ENCODE data around the gene SPATS2L. TPM values are rescaled to one million over a fixed set of nuclear protein-coding genes. Genes with fewer than 3 reads are reported as not detected.

The SPATS2L gene
- total RNA-seq, 1 donor from 2014 or later = 92.7 TPM

DNA sequence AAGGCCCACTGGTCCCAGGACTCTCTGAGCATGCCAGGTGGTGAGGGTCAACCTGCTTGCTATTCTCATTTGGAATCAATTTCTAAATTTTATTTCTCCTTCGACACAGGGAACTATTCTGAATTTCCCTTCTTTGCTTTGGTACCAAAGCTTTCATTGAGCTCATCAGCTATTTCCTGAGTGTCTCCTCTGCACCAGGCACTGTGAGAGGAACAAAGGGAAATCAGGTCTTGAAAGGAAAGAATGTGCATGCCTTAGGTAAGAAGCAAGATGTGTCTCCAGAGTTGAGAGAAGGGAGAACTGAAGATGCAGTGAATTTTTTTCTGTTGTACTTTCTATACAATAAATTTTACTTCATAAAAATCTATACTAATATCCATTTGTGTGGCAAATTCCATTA, 17.9 kb downstream of the SPATS2L start:
- Histone ChIP-seq H3K27me3 (no peaks in the 10 kb centered on the region), H3K9me3 (no peaks in the 10 kb centered on the region), H3K4me1 (peaks cover 13% of the 10 kb centered on the region), H3K4me3 (no peak overlapping the region), H3K36me3 (no peaks in the 10 kb centered on the region), H3K27ac (no peak overlapping the region)
- intact Hi-C loops (cut with DNase I) = no loop called here
- DNase-seq (no peak), ATAC-seq (no peak)
- TF ChIP-seq, protein P1, sequence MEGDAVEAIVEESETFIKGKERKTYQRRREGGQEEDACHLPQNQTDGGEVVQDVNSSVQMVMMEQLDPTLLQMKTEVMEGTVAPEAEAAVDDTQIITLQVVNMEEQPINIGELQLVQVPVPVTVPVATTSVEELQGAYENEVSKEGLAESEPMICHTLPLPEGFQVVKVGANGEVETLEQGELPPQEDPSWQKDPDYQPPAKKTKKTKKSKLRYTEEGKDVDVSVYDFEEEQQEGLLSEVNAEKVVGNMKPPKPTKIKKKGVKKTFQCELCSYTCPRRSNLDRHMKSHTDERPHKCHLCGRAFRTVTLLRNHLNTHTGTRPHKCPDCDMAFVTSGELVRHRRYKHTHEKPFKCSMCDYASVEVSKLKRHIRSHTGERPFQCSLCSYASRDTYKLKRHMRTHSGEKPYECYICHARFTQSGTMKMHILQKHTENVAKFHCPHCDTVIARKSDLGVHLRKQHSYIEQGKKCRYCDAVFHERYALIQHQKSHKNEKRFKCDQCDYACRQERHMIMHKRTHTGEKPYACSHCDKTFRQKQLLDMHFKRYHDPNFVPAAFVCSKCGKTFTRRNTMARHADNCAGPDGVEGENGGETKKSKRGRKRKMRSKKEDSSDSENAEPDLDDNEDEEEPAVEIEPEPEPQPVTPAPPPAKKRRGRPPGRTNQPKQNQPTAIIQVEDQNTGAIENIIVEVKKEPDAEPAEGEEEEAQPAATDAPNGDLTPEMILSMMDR (IDR thresholded peaks at IDR 0.05) = no peak

- Histone ChIP-seq H3K27ac (no peak overlapping the region), H3K4me3 (no peak overlapping the region), H3K9me3 (no peaks in the 10 kb centered on the region), H3K27me3 (no peaks in the 10 kb centered on the region), H3K4me1 (peaks cover 8% of the 10 kb centered on the region), H3K36me3 (no peaks in the 10 kb centered on the region)
- intact Hi-C loops (cut with DNase I) = no loop called here
- ATAC-seq (no peak), DNase-seq (no peak)
- TF ChIP-seq, protein P1 (IDR thresholded peaks at IDR 0.05) = no peak
Measured at GRCh38 chr2:200329384-200329783, 22.9 kb downstream of the SPATS2L start.

- Histone ChIP-seq H3K36me3 (no peaks in the 10 kb centered on the region), H3K27ac (no peak overlapping the region), H3K27me3 (no peaks in the 10 kb centered on the region), H3K9me3 (no peaks in the 10 kb centered on the region), H3K4me3 (no peak overlapping the region), H3K4me1 (peaks cover 8% of the 10 kb centered on the region)
- no peak for DNase-seq
- intact Hi-C loops (cut with DNase I) = no loop called here
- TF ChIP-seq, protein P1 (IDR thresholded peaks at IDR 0.05) = no peak
- ATAC-seq = peak; percentile 58
Measured at GRCh38 chr2:200329798-200330197, 23.3 kb downstream of the SPATS2L start.

GRCh38 chr2:200330351-200331060, 24.0 kb downstream of the SPATS2L start:
- Histone ChIP-seq H3K4me1 (peaks cover 8% of the 10 kb centered on the region), H3K9me3 (no peaks in the 10 kb centered on the region), H3K36me3 (no peaks in the 10 kb centered on the region), H3K4me3 (no peak overlapping the region), H3K27ac (no peak overlapping the region), H3K27me3 (no peaks in the 10 kb centered on the region)
- no peak for DNase-seq
- intact Hi-C loops (cut with DNase I) = no loop called here
- TF ChIP-seq, protein P1 (IDR thresholded peaks at IDR 0.05) = no peak
- no peak for ATAC-seq

GRCh38 chr2:200331061-200331400, 24.5 kb downstream of the SPATS2L start:
- intact Hi-C loops (cut with DNase I) = no loop called here
- peaks cover 8% of the 10 kb centered on the region for H3K4me1 ChIP-seq
- no peak for DNase-seq
- TF ChIP-seq, protein P1 (IDR thresholded peaks at IDR 0.05) = no peak
- H3K9me3 ChIP-seq = no peaks in the 10 kb centered on the region
- no peak for ATAC-seq
- no peaks in the 10 kb centered on the region for H3K27me3 ChIP-seq
- no peak overlapping the region for H3K4me3 ChIP-seq
- no peak overlapping the region for H3K27ac ChIP-seq
- no peaks in the 10 kb centered on the region for H3K36me3 ChIP-seq

DNA sequence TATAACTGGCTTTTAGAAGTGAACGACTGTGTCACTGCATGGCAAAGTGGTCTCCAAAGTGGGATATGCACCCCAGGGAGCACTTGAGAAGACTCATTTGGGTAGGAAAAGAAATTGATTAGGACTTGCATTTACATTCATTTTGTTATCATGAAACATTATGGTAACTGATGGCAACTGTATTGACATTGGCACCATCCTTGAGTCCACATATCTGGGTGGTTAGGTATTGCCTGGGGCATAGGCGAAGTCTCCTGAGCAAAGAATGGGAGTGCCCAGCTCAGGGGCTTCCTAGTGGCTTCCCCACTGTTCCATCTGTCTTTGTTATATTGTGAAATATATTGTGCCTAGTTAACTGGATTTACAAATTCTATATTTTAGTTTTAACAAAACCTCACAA, 29.2 kb downstream of the SPATS2L start:
- intact Hi-C loops (cut with DNase I) = no loop called here
- DNase-seq = no peak
- Histone ChIP-seq H3K27ac (no peak overlapping the region), H3K36me3 (no peaks in the 10 kb centered on the region), H3K9me3 (no peaks in the 10 kb centered on the region), H3K4me1 (peaks cover 38% of the 10 kb centered on the region), H3K4me3 (no peak overlapping the region), H3K27me3 (no peaks in the 10 kb centered on the region)
- TF ChIP-seq, protein P1 (IDR thresholded peaks at IDR 0.05) = no peak
- ATAC-seq = no peak
